Activated CD8-positive, alpha-beta T cell treated with anti-CD3 and anti-CD28 coated beads for 36 hours (primary cell): ENCODE data around the gene TMEM240. TPM values are rescaled to one million over a fixed set of nuclear protein-coding genes. Genes with fewer than 3 reads are reported as not detected.

Source experiments
- ATAC-seq: fragments of 200-7000 bp; cut with Tn5 transposase; one replicate; pipeline ENCODE4 v1.10.0; 2021; ENCODE audit warnings: mild to moderate bottlenecking, moderate library complexity
- CTCF ChIA-PET: fragments of 350-600 bp; sonication (Branson Sonifier 250); formaldehyde crosslinking; loops from one replicate; lab custom pipeline; 2021; ENCODE audit warnings: antibody characterized with exemption; lab: Charles Lee
- POLR2A ChIA-PET: fragments of 350-600 bp; sonication (Branson Sonifier 250); formaldehyde crosslinking; loops from one replicate; lab custom pipeline; 2021; ENCODE audit warnings: antibody characterized with exemption; lab: Charles Lee
- DNase-seq: peaks from one replicate; pipeline ENCODE4 v3.0.0-alpha.2; 2020
- H3K27ac Mint-ChIP-seq: one replicate; pipeline ENCODE4 v1.8.0; 2021; ENCODE audit warnings: mild to moderate bottlenecking, mixed read lengths
- H3K27me3 Mint-ChIP-seq: one replicate; pipeline ENCODE4 v1.8.0; 2021; ENCODE audit warnings: mixed read lengths
- H3K36me3 Mint-ChIP-seq: one replicate; pipeline ENCODE4 v1.8.0; 2021; ENCODE audit warnings: low read depth, mixed read lengths
- H3K4me1 Mint-ChIP-seq: one replicate; pipeline ENCODE4 v1.8.0; 2021; ENCODE audit warnings: low read depth, mixed read lengths
- H3K4me3 Mint-ChIP-seq: one replicate; pipeline ENCODE4 v1.8.0; 2021; ENCODE audit warnings: mild to moderate bottlenecking, moderate library complexity, mixed read lengths
- H3K9me3 Mint-ChIP-seq: one replicate; pipeline ENCODE4 v1.8.0; 2021; ENCODE audit warnings: mixed read lengths
- intact Hi-C: fragments of 100-400 bp; cut with micrococcal nuclease; formaldehyde crosslinking; loops from one replicate; pipeline ENCODE4 v1.10.0; 2022
- total RNA-seq, 2 experiments: library from RNA; stranded (reverse); gene quantifications; one replicate each; pipeline ENCODE4 v1.2.3, GENCODE V29; 2021
- TF ChIP-seq, protein P1 (sequence below): fragments of 200-600 bp; IDR thresholded peaks from one replicate; pipeline ENCODE4 v1.8.0; 2022; ENCODE audit warnings: antibody characterized with exemption, mild to moderate bottlenecking

Gene TMEM240
- total RNA-seq, 2 experiments from 2014 or later = 0.45 to 0.74 TPM

- Mint-ChIP-seq H3K4me1 (peaks cover 4% of the 10 kb centered on the region), H3K36me3 (peaks cover 4% of the 10 kb centered on the region), H3K27me3 (no peaks in the 10 kb centered on the region), H3K4me3 (no peak overlapping the region), H3K27ac (no peak overlapping the region), H3K9me3 (no peaks in the 10 kb centered on the region)
- intact Hi-C loops = no loop called here
- CTCF ChIA-PET = no interaction called here
- TF ChIP-seq, protein P1, sequence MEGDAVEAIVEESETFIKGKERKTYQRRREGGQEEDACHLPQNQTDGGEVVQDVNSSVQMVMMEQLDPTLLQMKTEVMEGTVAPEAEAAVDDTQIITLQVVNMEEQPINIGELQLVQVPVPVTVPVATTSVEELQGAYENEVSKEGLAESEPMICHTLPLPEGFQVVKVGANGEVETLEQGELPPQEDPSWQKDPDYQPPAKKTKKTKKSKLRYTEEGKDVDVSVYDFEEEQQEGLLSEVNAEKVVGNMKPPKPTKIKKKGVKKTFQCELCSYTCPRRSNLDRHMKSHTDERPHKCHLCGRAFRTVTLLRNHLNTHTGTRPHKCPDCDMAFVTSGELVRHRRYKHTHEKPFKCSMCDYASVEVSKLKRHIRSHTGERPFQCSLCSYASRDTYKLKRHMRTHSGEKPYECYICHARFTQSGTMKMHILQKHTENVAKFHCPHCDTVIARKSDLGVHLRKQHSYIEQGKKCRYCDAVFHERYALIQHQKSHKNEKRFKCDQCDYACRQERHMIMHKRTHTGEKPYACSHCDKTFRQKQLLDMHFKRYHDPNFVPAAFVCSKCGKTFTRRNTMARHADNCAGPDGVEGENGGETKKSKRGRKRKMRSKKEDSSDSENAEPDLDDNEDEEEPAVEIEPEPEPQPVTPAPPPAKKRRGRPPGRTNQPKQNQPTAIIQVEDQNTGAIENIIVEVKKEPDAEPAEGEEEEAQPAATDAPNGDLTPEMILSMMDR = no peak
- ATAC-seq (no peak), DNase-seq (no peak)
- POLR2A ChIA-PET = interaction anchor here (1.1 to 1.6 kb wide), 2 partner anchors 11 to 65 kb away, joined by 3 to 4 read pairs; no protein-coding TSS in a partner anchor
Observed at GRCh38 chr1:1556505-1556904, 16.1 kb upstream of the TMEM240 start.

DNA sequence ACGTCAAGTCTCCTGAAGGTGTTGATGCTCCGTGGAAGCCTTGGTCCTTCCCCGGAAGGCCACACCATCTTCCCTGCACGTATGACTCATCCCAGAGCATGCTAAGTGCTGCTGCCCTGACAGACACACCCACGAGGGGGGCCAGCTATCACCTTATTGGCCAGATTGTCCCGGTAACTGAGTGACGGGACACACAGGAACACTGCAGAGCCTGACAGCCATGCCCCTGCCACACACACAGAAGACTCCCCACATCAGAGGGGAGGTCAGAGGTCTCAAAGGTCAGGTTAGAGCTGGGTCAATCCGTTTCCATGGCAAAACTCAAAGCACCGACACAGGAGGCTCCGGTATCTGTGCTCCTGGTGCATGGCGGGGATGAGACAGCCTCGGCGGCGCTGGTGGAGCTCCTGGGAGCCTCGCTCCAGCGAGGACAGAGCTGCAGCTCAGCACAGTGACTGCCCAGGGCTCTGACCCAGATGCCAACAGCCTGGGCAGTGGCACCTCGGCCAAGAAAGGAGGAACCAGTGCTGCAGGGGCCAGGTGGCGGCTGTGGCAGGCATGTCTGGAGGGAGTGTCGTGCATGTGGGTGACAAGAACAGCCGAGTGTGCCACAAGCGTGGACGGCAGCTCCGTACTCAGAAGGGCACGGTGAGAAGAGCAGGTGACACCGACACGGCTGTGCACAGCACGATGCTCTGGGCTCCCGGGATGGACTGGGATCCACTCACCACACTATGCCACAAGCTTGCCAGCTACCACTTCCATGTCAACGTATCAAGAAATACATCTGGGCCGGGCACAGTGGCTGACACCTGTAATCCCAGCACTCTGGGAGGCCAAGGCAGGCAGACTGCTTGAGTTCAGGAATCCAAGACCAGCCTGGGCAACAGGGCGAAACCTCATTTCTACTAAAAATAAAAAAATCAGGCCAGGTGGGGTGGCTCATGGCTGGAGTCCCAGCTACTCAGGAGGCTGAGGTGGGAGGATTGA, 14.8 kb upstream of the TMEM240 start:
- peaks cover 4% of the 10 kb centered on the region for H3K4me1 Mint-ChIP-seq
- no peak for DNase-seq
- H3K36me3 Mint-ChIP-seq = no peaks in the 10 kb centered on the region
- H3K9me3 Mint-ChIP-seq = no peaks in the 10 kb centered on the region
- no peak for ATAC-seq
- CTCF ChIA-PET = interaction anchor here (1.2 to 1.3 kb wide), 2 partner anchors 11 to 19 kb away, joined by 3 read pairs; no protein-coding TSS in a partner anchor
- intact Hi-C loops = no loop called here
- H3K27me3 Mint-ChIP-seq = no peaks in the 10 kb centered on the region
- POLR2A ChIA-PET = interaction anchor here (1.6 kb wide), 1 partner anchor 64 kb away, joined by 4 read pairs; no protein-coding TSS in a partner anchor
- no peak overlapping the region for H3K27ac Mint-ChIP-seq
- no peak overlapping the region for H3K4me3 Mint-ChIP-seq
- TF ChIP-seq, protein P1 = no peak

GRCh38 chr1:1554550-1554925, 14.1 kb upstream of the TMEM240 start:
- ATAC-seq = no peak

DNA sequence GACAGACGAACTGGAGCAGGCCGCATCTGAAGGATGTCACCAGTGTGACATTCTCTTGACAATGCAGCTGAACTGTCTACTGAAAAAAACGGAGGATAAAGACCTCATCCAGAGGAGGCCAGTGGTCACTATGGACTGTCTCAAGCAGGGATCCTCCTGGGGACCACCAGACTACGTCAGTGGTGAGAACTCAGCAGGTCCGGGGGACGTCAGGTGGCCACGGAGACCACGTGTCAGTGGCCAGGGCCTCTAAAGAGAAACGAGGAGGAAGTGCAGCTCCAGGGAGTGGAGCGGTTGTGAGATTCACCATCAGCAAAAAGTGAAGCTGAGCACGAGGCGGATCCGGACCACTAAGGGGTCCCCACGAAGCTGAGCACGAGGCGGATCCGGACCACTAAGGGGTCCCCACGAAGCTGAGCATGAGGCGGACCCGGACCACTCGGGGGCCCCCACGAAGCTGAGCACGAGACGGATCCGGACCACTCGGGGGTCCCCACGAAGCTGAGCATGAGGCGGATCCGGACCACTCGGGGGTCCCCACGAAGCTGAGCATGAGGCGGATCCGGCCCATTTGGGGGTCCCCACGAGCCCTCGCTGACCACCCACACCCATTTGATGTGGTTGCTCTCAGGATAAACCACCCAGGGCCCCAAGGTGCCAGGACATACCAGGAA, 13.5 kb upstream of the TMEM240 start:
- no peaks in the 10 kb centered on the region for H3K9me3 Mint-ChIP-seq
- ATAC-seq = no peak
- no peaks in the 10 kb centered on the region for H3K36me3 Mint-ChIP-seq
- H3K4me3 Mint-ChIP-seq = no peak overlapping the region
- no peak for DNase-seq
- CTCF ChIA-PET = no interaction called here
- H3K27me3 Mint-ChIP-seq = no peaks in the 10 kb centered on the region
- POLR2A ChIA-PET = interaction anchor here (0.6 to 1.7 kb wide), 2 partner anchors 9 to 12 kb away, joined by 4 to 6 read pairs; no protein-coding TSS in a partner anchor
- TF ChIP-seq, protein P1 = no peak
- H3K4me1 Mint-ChIP-seq = peaks cover 4% of the 10 kb centered on the region
- intact Hi-C loops = no loop called here
- H3K27ac Mint-ChIP-seq = no peak overlapping the region

More at GRCh38 chr1:1554550-1554925, 14.1 kb upstream of the TMEM240 start:
- Mint-ChIP-seq H3K4me1 (peaks cover 4% of the 10 kb centered on the region), H3K36me3 (no peaks in the 10 kb centered on the region), H3K27ac (no peak overlapping the region), H3K9me3 (no peaks in the 10 kb centered on the region), H3K4me3 (no peak overlapping the region), H3K27me3 (no peaks in the 10 kb centered on the region)
- ChIA-PET CTCF (no interaction called here), POLR2A (interaction anchor here (0.6 kb wide), 1 partner anchor 13 kb away, joined by 4 read pairs; no protein-coding TSS in a partner anchor)
- intact Hi-C loops = no loop called here
- TF ChIP-seq, protein P1 = no peak
- DNase-seq = no peak
